ENCODE measurements around the gene TMEM98. TPM values are rescaled to one million over a fixed set of nuclear protein-coding genes. Genes with fewer than 3 reads are reported as not detected.

TMEM98 gene
- total and polyA plus RNA-seq, 2 of the 4 experiments (the other 2 are of a cell fraction): 173 to 195 TPM

DNA sequence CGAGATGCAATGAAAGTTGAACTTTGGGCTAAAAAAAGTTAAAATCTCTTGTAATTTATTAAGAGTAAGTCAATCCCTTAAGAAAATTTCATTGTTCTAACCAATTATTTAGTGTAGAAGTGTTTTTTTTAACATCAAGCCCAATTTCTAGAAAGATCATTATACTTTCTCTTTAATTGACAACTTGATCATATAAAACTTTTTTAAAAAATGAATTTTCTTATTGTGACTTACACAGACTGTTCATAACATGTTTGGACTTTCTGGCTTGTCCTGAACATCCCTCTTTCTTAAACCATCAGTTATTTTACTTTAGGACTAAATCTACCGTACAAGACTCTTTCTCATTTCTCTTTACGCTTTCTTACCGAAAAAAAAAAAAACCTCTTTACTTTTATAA, 26.2 kb upstream of the TMEM98 start:
- Histone ChIP-seq H3K79me1 (ENCODE audit: low read depth in 1 of 2, low read length in 2 of 2) (no peaks in the 10 kb centered on the region), H2AK9ac (replicated peaks; ENCODE audit: low read depth, low read length, poor library complexity) (no peak overlapping the region), H3K27me3 (ENCODE audit: control insufficient read depth, insufficient read depth, low read length) (peaks cover 6% of the 10 kb centered on the region), H3K9ac (ENCODE audit: low read depth, low read length) (no peak overlapping the region), H4K20me1 (ENCODE audit: insufficient read depth, low read length) (no peaks in the 10 kb centered on the region), H3K4me3 (ENCODE audit: insufficient read depth, low read depth, low read length) (no peak overlapping the region), H3K36me3 (ENCODE audit: control insufficient read depth, insufficient read depth, low read length) (no peaks in the 10 kb centered on the region), H3K9me1 (ENCODE audit: insufficient read depth, low read length) (no peaks in the 10 kb centered on the region), H3K23ac (ENCODE audit: low read depth, low read length) (no peak overlapping the region), H3K4me1 (ENCODE audit: control insufficient read depth, insufficient read depth, low read length) (no peaks in the 10 kb centered on the region), H3K56ac (ENCODE audit: extremely low read depth, insufficient read depth, low read length) (no peak overlapping the region), H2BK5ac (ENCODE audit: low read depth, low read length, poor library complexity, severe bottlenecking) (no peak overlapping the region), H4K8ac (ENCODE audit: low read depth in 2 of 2, low read length in 2 of 2) (no peak overlapping the region), H3K9me3 (ENCODE audit: control insufficient read depth, insufficient read depth, low read length) (no peaks in the 10 kb centered on the region), H2BK120ac (ENCODE audit: low read depth, low read length) (no peak overlapping the region), H2AK5ac (ENCODE audit: low read depth, low read length) (no peak overlapping the region), H2BK15ac (ENCODE audit: low read depth, low read length) (no peak overlapping the region), H3K27ac (ENCODE audit: insufficient read depth, low read length) (no peak overlapping the region), H4K91ac (ENCODE audit: insufficient read depth, low read depth, low read length) (no peak overlapping the region), H3K14ac (replicated peaks; ENCODE audit: low read depth, low read length) (no peak overlapping the region), H3K4me2 (ENCODE audit: low read depth, low read length) (no peak overlapping the region), H3K4ac (ENCODE audit: low read depth, low read length) (no peak overlapping the region), H2BK20ac (ENCODE audit: low read depth, low read length) (no peak overlapping the region), H3K18ac (ENCODE audit: low read depth, low read length) (no peak overlapping the region), H2AFZ (replicated peaks; ENCODE audit: low read length, poor library complexity) (no peak overlapping the region), H4K5ac (ENCODE audit: low read depth, low read length) (no peak overlapping the region)
- in situ Hi-C loops (cut with MboI; ENCODE audit: low sequenced_read_pairs) (loop anchor here (25.0 kb wide), 1 partner anchor 114 kb away; no protein-coding TSS in a partner anchor), dilution Hi-C loops (cut with HindIII; ENCODE audit: low sequenced_read_pairs, unreplicated experiment) (no loop called here), intact Hi-C loops (cut with micrococcal nuclease) (no loop called here)
- no peak for DNase-seq
- no peak for ATAC-seq (ENCODE audit: low read depth)
- WGBS, 2 experiments (ENCODE audit: extremely low coverage in 2 of 2, insufficient read length in 1 of 2): 89 to 100% methylated on average over 2 to 3 of the region's 4 CpGs
- POLR2A ChIA-PET (ENCODE audit: unreplicated experiment): no interaction called here
- CTCF ChIA-PET: interaction anchor here (0.7 kb wide), 1 partner anchor 851 kb away, joined by 3 read pairs; no protein-coding TSS in a partner anchor
- BruUV-seq (replicated peaks): no TSS peak
- TF ChIP-seq, protein P1, sequence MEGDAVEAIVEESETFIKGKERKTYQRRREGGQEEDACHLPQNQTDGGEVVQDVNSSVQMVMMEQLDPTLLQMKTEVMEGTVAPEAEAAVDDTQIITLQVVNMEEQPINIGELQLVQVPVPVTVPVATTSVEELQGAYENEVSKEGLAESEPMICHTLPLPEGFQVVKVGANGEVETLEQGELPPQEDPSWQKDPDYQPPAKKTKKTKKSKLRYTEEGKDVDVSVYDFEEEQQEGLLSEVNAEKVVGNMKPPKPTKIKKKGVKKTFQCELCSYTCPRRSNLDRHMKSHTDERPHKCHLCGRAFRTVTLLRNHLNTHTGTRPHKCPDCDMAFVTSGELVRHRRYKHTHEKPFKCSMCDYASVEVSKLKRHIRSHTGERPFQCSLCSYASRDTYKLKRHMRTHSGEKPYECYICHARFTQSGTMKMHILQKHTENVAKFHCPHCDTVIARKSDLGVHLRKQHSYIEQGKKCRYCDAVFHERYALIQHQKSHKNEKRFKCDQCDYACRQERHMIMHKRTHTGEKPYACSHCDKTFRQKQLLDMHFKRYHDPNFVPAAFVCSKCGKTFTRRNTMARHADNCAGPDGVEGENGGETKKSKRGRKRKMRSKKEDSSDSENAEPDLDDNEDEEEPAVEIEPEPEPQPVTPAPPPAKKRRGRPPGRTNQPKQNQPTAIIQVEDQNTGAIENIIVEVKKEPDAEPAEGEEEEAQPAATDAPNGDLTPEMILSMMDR (conservative IDR thresholded peaks at IDR 0.05; ENCODE audit: low read depth, low read length): no peak
- TF ChIP-seq, protein P2, sequence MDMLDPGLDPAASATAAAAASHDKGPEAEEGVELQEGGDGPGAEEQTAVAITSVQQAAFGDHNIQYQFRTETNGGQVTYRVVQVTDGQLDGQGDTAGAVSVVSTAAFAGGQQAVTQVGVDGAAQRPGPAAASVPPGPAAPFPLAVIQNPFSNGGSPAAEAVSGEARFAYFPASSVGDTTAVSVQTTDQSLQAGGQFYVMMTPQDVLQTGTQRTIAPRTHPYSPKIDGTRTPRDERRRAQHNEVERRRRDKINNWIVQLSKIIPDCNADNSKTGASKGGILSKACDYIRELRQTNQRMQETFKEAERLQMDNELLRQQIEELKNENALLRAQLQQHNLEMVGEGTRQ (IDR thresholded peaks at IDR 0.05; ENCODE audit: low read depth, low read length): no peak
- TF ChIP-seq RFX5 (IDR thresholded peaks at IDR 0.05; ENCODE audit: low read depth, low read length) (no peak), BHLHE40 (IDR thresholded peaks at IDR 0.05; ENCODE audit: low read depth, low read length) (no peak), MAFK (IDR thresholded peaks at IDR 0.05; ENCODE audit: low read depth, low read length) (no peak), MXI1 (IDR thresholded peaks at IDR 0.05; ENCODE audit: borderline replicate concordance, low read depth, low read length) (no peak), RAD21 (IDR thresholded peaks at IDR 0.05; ENCODE audit: low read length) (no peak), CHD1 (IDR thresholded peaks at IDR 0.05; ENCODE audit: low read depth, low read length) (no peak), CEBPB (IDR thresholded peaks at IDR 0.05; ENCODE audit: low read depth, low read length) (no peak), FOS (IDR thresholded peaks at IDR 0.05; ENCODE audit: low read depth, low read length) (no peak), POLR2A (IDR thresholded peaks at IDR 0.05; ENCODE audit: low read depth, low read length) (no peak), SMC3 (IDR thresholded peaks at IDR 0.05; ENCODE audit: low read depth, low read length) (no peak), NFE2L2 (IDR thresholded peaks at IDR 0.05; ENCODE audit: low read depth, low read length) (no peak), MAZ (IDR thresholded peaks at IDR 0.05; ENCODE audit: borderline replicate concordance, low read depth, low read length) (no peak)

All from IMR-90 (cell line).